Stimulated activated CD4-positive, alpha-beta T cell treated with anti-CD3 and anti-CD28 coated beads, Interleukin-1b, Interleukin-23, amount 100 ng/mL, for 48 hours (primary cell): ENCODE results near the gene ACOT7.
A peak's percentile ranks its signal among the peaks of the same experiment; 100 is the strongest.
"Not testable (repeated sequence)": the region's sequence is repeated elsewhere in the genome, so short reads cannot be mapped to it uniquely, and the experiment has no call there.

Experiments used
- DNase-seq: peaks from one replicate; pipeline ENCODE4 v3.0.0-alpha.2; 2020

Gene ACOT7

GRCh38 chr1:6245086-6245868 is 148.3 kb downstream of the ACOT7 start:
- peak; percentile 75 for DNase-seq

- no peak for DNase-seq
Measured at GRCh38 chr1:6244401-6245049, 149.0 kb downstream of the ACOT7 start.

GRCh38 chr1:6243993-6244392 is 149.6 kb downstream of the ACOT7 start, which contains the start of gene HES3:
Gene HES3 (plus strand): TSS chr1:6244179. CDS start chr1:6244366, 187 bp downstream.
- DNase-seq: no peak

- DNase-seq: no peak
Measured at GRCh38 chr1:6243053-6243834, 150.3 kb downstream of the ACOT7 start.

GRCh38 chr1:6241887-6242740 is 151.5 kb downstream of the ACOT7 start:
- no peak for DNase-seq

- no peak for DNase-seq
Measured at GRCh38 chr1:6241107-6241886, 152.3 kb downstream of the ACOT7 start.

GRCh38 chr1:6239950-6240768 is 153.4 kb downstream of the ACOT7 start:
- DNase-seq: no peak

GRCh38 chr1:6239213-6239752 is 154.3 kb downstream of the ACOT7 start:
- no peak for DNase-seq

- DNase-seq: no peak
Measured at GRCh38 chr1:6237093-6237492, 156.5 kb downstream of the ACOT7 start.

- DNase-seq: peak; percentile 27
Measured at GRCh38 chr1:6235296-6235677, 158.3 kb downstream of the ACOT7 start.

GRCh38 chr1:6234502-6235295 is 158.9 kb downstream of the ACOT7 start:
- no peak for DNase-seq

- DNase-seq: no peak
Measured at GRCh38 chr1:6233376-6233775, 160.2 kb downstream of the ACOT7 start.

- no peak for DNase-seq
Measured at GRCh38 chr1:6225651-6226050, 167.9 kb downstream of the ACOT7 start.

GRCh38 chr1:6224718-6225117 is 168.8 kb downstream of the ACOT7 start:
- no peak for DNase-seq

- DNase-seq: no peak
Measured at GRCh38 chr1:6223617-6224016, 169.9 kb downstream of the ACOT7 start.

- DNase-seq: no peak
Measured at GRCh38 chr1:6222636-6223035, 170.9 kb downstream of the ACOT7 start.

GRCh38 chr1:6221210-6221784 is 172.3 kb downstream of the ACOT7 start:
- no peak for DNase-seq

- no peak for DNase-seq
Measured at GRCh38 chr1:6220236-6220635, 173.3 kb downstream of the ACOT7 start.

GRCh38 chr1:6219641-6220040 is 173.9 kb downstream of the ACOT7 start:
- not testable (repeated sequence) for DNase-seq
